ENCODE data around the gene B3GAT2. TPM values are rescaled to one million over a fixed set of nuclear protein-coding genes. Genes with fewer than 3 reads are reported as not detected.

The B3GAT2 gene
- total RNA-seq, 2 experiments from 2014 or later: not detected

DNA sequence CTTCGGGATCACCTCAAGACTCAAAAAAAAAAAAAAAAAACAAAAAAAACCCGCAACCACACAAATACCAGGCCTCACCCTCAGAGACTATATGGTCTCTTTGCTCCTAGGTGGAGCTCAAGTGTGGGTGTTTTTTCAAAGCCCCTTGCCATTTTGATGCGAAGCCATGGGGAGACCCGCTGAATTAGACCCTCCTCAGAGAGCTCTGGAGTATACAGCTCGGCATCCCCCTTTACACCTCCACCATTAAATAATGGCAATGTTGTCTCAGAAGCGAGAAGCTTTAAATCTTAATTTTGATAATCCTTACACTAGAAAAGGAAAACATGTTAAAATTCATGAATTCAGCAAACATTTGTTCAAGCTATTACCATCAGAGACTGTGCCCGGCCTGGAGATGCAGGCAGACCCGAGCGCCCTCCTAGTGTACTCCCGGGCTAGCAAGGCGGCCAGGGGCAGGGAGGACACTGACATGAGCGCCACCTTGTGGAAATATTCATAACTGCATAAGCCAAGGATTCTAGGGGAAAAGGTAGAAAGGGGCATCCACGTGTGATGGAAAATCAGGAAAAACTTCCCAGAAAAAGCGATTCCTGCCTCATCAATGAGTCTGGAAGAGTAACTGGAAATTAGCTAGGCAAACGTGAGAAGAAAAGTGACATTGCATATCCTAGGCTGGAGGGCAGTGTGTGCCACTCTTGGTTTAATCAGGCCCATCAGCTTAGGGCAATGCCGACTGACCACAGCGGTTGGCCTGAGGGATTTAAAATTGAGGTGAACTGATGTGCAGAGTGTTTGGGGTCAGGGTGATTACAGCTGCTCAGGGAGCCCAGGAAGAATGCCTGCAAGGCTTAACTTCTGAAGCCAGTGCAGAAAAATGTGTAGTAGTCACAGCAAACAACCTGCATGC is 72.5 kb downstream of the B3GAT2 start:
- ChIA-PET POLR2A (interaction anchor here (0.5 to 1.2 kb wide), 6 partner anchors 19 to 424 kb away, joined by 3 to 7 read pairs (median 3); no protein-coding TSS in a partner anchor), CTCF (ENCODE audit: unreplicated experiment) (interaction anchor here (0.7 to 1.2 kb wide), 3 partner anchors 18 to 177 kb away, joined by 3 to 7 read pairs (median 3); no protein-coding TSS in a partner anchor)
- Histone ChIP-seq H3K4me3 (ENCODE audit: low read depth, low read length, poor library complexity, severe bottlenecking) (no peak overlapping the region), H3K4me1 (ENCODE audit: insufficient read depth, low read length, poor library complexity, severe bottlenecking) (no peaks in the 10 kb centered on the region), H3K9me3 (ENCODE audit: low read length) (no peaks in the 10 kb centered on the region), H4K20me1 (ENCODE audit: insufficient read depth, low read length) (no peaks in the 10 kb centered on the region), H3K4me2 (ENCODE audit: low read length) (no peak overlapping the region), H3K27ac (ENCODE audit: low read depth, low read length, poor library complexity, severe bottlenecking) (no peak overlapping the region), H3K9me2 (ENCODE audit: insufficient read depth, low read length) (no peaks in the 10 kb centered on the region), H3K79me2 (ENCODE audit: insufficient read depth, low read depth, low read length) (no peaks in the 10 kb centered on the region), H2AFZ (ENCODE audit: low read length) (no peak overlapping the region), H3K36me3 (ENCODE audit: insufficient read depth, low read length) (no peaks in the 10 kb centered on the region)
- TF ChIP-seq EZH2phosphoT487 (IDR thresholded peaks at IDR 0.05; ENCODE audit: borderline replicate concordance, low read depth, low read length): no peak
- TF ChIP-seq, protein P1, sequence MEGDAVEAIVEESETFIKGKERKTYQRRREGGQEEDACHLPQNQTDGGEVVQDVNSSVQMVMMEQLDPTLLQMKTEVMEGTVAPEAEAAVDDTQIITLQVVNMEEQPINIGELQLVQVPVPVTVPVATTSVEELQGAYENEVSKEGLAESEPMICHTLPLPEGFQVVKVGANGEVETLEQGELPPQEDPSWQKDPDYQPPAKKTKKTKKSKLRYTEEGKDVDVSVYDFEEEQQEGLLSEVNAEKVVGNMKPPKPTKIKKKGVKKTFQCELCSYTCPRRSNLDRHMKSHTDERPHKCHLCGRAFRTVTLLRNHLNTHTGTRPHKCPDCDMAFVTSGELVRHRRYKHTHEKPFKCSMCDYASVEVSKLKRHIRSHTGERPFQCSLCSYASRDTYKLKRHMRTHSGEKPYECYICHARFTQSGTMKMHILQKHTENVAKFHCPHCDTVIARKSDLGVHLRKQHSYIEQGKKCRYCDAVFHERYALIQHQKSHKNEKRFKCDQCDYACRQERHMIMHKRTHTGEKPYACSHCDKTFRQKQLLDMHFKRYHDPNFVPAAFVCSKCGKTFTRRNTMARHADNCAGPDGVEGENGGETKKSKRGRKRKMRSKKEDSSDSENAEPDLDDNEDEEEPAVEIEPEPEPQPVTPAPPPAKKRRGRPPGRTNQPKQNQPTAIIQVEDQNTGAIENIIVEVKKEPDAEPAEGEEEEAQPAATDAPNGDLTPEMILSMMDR (conservative IDR thresholded peaks at IDR 0.05; ENCODE audit: low read length): peak; percentile 94
- DNase-seq (ENCODE audit: low spot score): peak; percentile 61
- intact Hi-C loops (cut with micrococcal nuclease; ENCODE audit: unreplicated experiment): loop anchor here (1.0 to 5.0 kb wide), 3 partner anchors 128 to 364 kb away; no protein-coding TSS in a partner anchor
- BruUV-seq (replicated peaks): no TSS peak

DNA sequence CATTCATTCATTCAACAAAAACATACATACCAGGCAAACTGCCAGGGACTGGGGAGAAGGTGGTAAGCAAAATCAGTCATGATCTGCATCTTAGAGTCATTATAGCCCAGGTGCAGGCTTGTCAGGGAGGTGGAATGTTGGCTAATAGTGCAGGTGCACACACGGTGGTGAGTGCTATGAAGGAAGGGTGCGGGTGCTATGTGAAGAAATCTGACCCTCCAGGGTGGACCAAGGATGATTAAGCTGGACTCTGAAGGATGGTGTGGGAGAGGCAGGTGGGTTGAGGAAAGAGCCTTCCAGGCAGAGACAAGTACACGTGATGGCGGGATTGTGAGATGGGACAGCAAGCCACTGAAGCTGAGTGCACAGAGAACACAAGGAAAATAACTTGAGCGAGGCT is 77.4 kb downstream of the B3GAT2 start:
- no peak for DNase-seq (ENCODE audit: low spot score)
- no peak overlapping the region for H3K4me2 ChIP-seq (ENCODE audit: low read length)
- no peaks in the 10 kb centered on the region for H3K9me2 ChIP-seq (ENCODE audit: insufficient read depth, low read length)
- no peaks in the 10 kb centered on the region for H3K79me2 ChIP-seq (ENCODE audit: insufficient read depth, low read depth, low read length)
- H4K20me1 ChIP-seq (ENCODE audit: insufficient read depth, low read length): no peaks in the 10 kb centered on the region
- intact Hi-C loops (cut with micrococcal nuclease; ENCODE audit: unreplicated experiment): no loop called here
- H3K4me3 ChIP-seq (ENCODE audit: low read depth, low read length, poor library complexity, severe bottlenecking): no peak overlapping the region
- BruUV-seq (replicated peaks): no TSS peak
- POLR2A ChIA-PET: interaction anchor here (0.6 kb wide), 1 partner anchor 162 kb away, joined by 4 read pairs; no protein-coding TSS in a partner anchor
- no peaks in the 10 kb centered on the region for H3K36me3 ChIP-seq (ENCODE audit: insufficient read depth, low read length)
- no peak for TF ChIP-seq EZH2phosphoT487 (IDR thresholded peaks at IDR 0.05; ENCODE audit: borderline replicate concordance, low read depth, low read length)
- TF ChIP-seq, protein P1 (conservative IDR thresholded peaks at IDR 0.05; ENCODE audit: low read length): no peak
- H3K9me3 ChIP-seq (ENCODE audit: low read length): no peaks in the 10 kb centered on the region
- H3K4me1 ChIP-seq (ENCODE audit: insufficient read depth, low read length, poor library complexity, severe bottlenecking): no peaks in the 10 kb centered on the region
- CTCF ChIA-PET (ENCODE audit: unreplicated experiment): no interaction called here
- no peak overlapping the region for H3K27ac ChIP-seq (ENCODE audit: low read depth, low read length, poor library complexity, severe bottlenecking)
- H2AFZ ChIP-seq (ENCODE audit: low read length): no peak overlapping the region
